SK-N-SH (cell line): ENCODE data around the gene ZFAND6. TPM values are rescaled to one million over a fixed set of nuclear protein-coding genes. Genes with fewer than 3 reads are reported as not detected.

ENCODE experiments used
- CTCF ChIA-PET: fragments of 300-600, 350-600 bp; formaldehyde crosslinking; extraction: SDS; loops from one replicate; lab custom pipeline; 2021; lab: Yijun Ruan, JAX
- POLR2A ChIA-PET: fragments of 350-600 bp; sonication (Branson Sonifier 250); formaldehyde crosslinking; extraction: SDS; loops from one replicate; lab custom pipeline; 2020; ENCODE audit warnings: antibody characterized with exemption, inconsistent platforms; lab: Yijun Ruan, JAX
- DNase-seq: peaks from one replicate; pipeline ENCODE4 v3.0.0; 2012
- H2AFZ ChIP-seq: fragments of 200-600 bp; sonication (generic); 2 replicates; pipeline ENCODE4 v1.8.1; 2016; ENCODE audit warnings: antibody characterized with exemption, mild to moderate bottlenecking, low read depth
- H3F3A ChIP-seq: fragments of 200-600 bp; sonication (generic); replicated peaks from 2 replicates; pipeline ENCODE3; 2016; ENCODE audit warnings: antibody characterized with exemption, mild to moderate bottlenecking; ENCODE audit not compliant: insufficient read depth
- H3K27ac ChIP-seq, 2 experiments: fragments of 200-500 bp in 1 of 2; fragments of 200-600 bp in 1 of 2; sonication (Bioruptor generic) in 1 of 2; sonication (generic), shearing (Covaris generic) in 1 of 2; 2 replicates each; pipeline versions ENCODE4 v1.5.1 to v1.6.1; 2014 to 2016; ENCODE audit warnings: low read depth in 2 of 2, inconsistent platforms in 1 of 2, low read length in 1 of 2, mild to moderate bottlenecking in 1 of 2, mixed read lengths in 1 of 2
- H3K27me3 ChIP-seq: fragments of 200-600 bp; sonication (generic), shearing (Covaris generic); 2 replicates; pipeline ENCODE4 v1.6.1; 2016; ENCODE audit warnings: mixed run types; ENCODE audit not compliant: insufficient read depth
- H3K36me3 ChIP-seq, 2 experiments: fragments of 200-500 bp in 1 of 2; fragments of 200-600 bp in 1 of 2; sonication (Bioruptor generic) in 1 of 2; sonication (generic) in 1 of 2; replicated peaks in 1 of 2; 2 replicates each; pipeline versions ENCODE3 to v1.5.1; 2014 to 2016; ENCODE audit warnings: low read length in 1 of 2, mild to moderate bottlenecking in 1 of 2; ENCODE audit not compliant: insufficient read depth in 2 of 2, control insufficient read depth in 1 of 2
- H3K4me1 ChIP-seq, 2 experiments: fragments of 200-500 bp in 1 of 2; fragments of 200-600 bp in 1 of 2; sonication (Bioruptor generic) in 1 of 2; sonication (generic), shearing (Covaris generic) in 1 of 2; 2 replicates each; pipeline versions ENCODE4 v1.5.1 to v1.6.1; 2014 to 2016; ENCODE audit warnings: low read depth in 1 of 2, low read length in 1 of 2, mixed run types in 1 of 2; ENCODE audit not compliant: insufficient read depth in 2 of 2, control insufficient read depth in 1 of 2
- H3K4me2 ChIP-seq: fragments of 200-600 bp; sonication (generic), shearing (Covaris generic); 2 replicates; pipeline ENCODE4 v1.6.1; 2017; ENCODE audit warnings: mixed run types
- H3K4me3 ChIP-seq, 2 experiments: fragments of 200-500 bp in 1 of 2; fragments of 200-600 bp in 1 of 2; sonication (Bioruptor generic) in 1 of 2; sonication (generic), shearing (Covaris generic) in 1 of 2; 2 replicates each; pipeline versions ENCODE4 v1.5.1 to v1.8.1; 2014 to 2016; ENCODE audit warnings: low read depth in 2 of 2, inconsistent platforms in 1 of 2, low read length in 1 of 2, mild to moderate bottlenecking in 1 of 2, mixed read lengths in 1 of 2, moderate library complexity in 1 of 2
- H3K79me2 ChIP-seq: fragments of 200-600 bp; sonication (generic); 2 replicates; pipeline ENCODE4 v1.8.1; 2017; ENCODE audit warnings: mild to moderate bottlenecking; ENCODE audit not compliant: insufficient read depth
- H3K9ac ChIP-seq: fragments of 200-600 bp; sonication (generic); 2 replicates; pipeline ENCODE4 v1.6.1; 2017; ENCODE audit warnings: mixed run types
- H3K9me2 ChIP-seq: fragments of 200-600 bp; sonication (generic); 2 replicates; pipeline ENCODE4 v1.6.1; 2017; ENCODE audit warnings: mixed run types
- H3K9me3 ChIP-seq: fragments of 200-600 bp; sonication (generic); 2 replicates; pipeline ENCODE4 v1.6.1; 2017; ENCODE audit warnings: mixed run types, mild to moderate bottlenecking, moderate library complexity
- H4K20me1 ChIP-seq: fragments of 200-600 bp; sonication (generic); 2 replicates; pipeline ENCODE4 v1.6.1; 2017; ENCODE audit warnings: mild to moderate bottlenecking, mixed run types; ENCODE audit not compliant: insufficient read depth
- REST ChIP-seq: IDR thresholded peaks from 2 replicates; pipeline ENCODE4 v1.6.1; 2012; ENCODE audit warnings: mild to moderate bottlenecking, low read depth, low read length, moderate library complexity
- SIN3A ChIP-seq: IDR thresholded peaks from 2 replicates; pipeline ENCODE4 v1.6.1; 2012; ENCODE audit warnings: low read depth, mild to moderate bottlenecking, low read length, moderate library complexity, borderline replicate concordance
- WGBS: methylation state at CpG from one replicate; pipeline ENCODE4 v1.1.6; 2017; ENCODE audit warnings: low lambda C conversion rate; 5-methylcytosine and 5-hydroxymethylcytosine counted together
- polyA plus RNA-seq, 3 experiments: library from polyadenylated mRNA; depleted of rRNA; stranded (reverse); fragments of >200 nt; gene quantifications; 2 replicates each; pipeline ENCODE4 v1.2.3, GENCODE V29; 2012
- TF ChIP-seq, protein P1 (sequence below): IDR thresholded peaks from 2 replicates; pipeline ENCODE4 v1.4.0; 2012; ENCODE audit warnings: low read depth, borderline replicate concordance
- TF ChIP-seq, protein P2 (sequence below): IDR thresholded peaks from 2 replicates; pipeline ENCODE4; 2012

Gene ZFAND6
- polyA plus RNA-seq, 1 of the 3 experiments (the other 2 are of a cell fraction) = 90.1 TPM

DNA sequence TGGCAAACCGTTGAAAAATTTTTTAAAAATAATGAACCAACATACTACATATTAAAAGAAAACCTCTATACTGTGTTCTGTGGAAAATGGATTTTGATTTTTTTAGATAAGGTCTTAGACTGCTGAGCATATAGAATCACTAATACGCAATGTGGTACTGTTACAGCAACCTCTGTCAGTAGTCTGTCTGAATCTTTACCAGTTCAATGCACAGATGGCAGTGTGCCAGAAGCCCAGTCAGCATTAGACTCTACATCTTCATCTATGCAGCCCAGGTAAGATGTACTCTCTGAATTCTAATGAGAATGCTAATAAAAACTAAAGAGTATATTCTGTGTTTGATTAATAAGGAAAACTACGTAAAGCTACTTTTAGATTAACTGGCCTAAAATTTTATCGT lies 62.1 kb downstream of the ZFAND6 start:
- Histone ChIP-seq H3K27ac (no peak overlapping the region), H3F3A (no peaks in the 10 kb centered on the region)

More for the DNA sequence above, 62.1 kb downstream of the ZFAND6 start:
- Histone ChIP-seq H3K27me3 (no peaks in the 10 kb centered on the region), H3K9ac (no peak overlapping the region), H3K9me2 (no peaks in the 10 kb centered on the region), H3K79me2 (peaks cover 25% of the 10 kb centered on the region), H2AFZ (no peak overlapping the region), H3K9me3 (no peaks in the 10 kb centered on the region), H3K36me3 (peaks cover 41% of the 10 kb centered on the region in 2 experiments), H3K4me3 (no peak overlapping the region), H4K20me1 (peaks cover 5% of the 10 kb centered on the region), H3K4me2 (no peak overlapping the region), H3K4me1 (no peaks in the 10 kb centered on the region; a peak in 1 of 4 replicates)
- ChIA-PET POLR2A (no interaction called here), CTCF (no interaction called here)
- DNase-seq = peak; percentile 9
- TF ChIP-seq, protein P1, sequence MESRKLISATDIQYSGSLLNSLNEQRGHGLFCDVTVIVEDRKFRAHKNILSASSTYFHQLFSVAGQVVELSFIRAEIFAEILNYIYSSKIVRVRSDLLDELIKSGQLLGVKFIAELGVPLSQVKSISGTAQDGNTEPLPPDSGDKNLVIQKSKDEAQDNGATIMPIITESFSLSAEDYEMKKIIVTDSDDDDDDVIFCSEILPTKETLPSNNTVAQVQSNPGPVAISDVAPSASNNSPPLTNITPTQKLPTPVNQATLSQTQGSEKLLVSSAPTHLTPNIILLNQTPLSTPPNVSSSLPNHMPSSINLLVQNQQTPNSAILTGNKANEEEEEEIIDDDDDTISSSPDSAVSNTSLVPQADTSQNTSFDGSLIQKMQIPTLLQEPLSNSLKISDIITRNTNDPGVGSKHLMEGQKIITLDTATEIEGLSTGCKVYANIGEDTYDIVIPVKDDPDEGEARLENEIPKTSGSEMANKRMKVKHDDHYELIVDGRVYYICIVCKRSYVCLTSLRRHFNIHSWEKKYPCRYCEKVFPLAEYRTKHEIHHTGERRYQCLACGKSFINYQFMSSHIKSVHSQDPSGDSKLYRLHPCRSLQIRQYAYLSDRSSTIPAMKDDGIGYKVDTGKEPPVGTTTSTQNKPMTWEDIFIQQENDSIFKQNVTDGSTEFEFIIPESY = no peak
- TF ChIP-seq REST (no peak), SIN3A (no peak)
- TF ChIP-seq, protein P2, sequence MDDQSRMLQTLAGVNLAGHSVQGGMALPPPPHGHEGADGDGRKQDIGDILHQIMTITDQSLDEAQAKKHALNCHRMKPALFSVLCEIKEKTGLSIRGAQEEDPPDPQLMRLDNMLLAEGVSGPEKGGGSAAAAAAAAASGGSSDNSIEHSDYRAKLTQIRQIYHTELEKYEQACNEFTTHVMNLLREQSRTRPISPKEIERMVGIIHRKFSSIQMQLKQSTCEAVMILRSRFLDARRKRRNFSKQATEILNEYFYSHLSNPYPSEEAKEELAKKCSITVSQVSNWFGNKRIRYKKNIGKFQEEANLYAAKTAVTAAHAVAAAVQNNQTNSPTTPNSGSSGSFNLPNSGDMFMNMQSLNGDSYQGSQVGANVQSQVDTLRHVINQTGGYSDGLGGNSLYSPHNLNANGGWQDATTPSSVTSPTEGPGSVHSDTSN = no peak
- 87% methylated on average over 4 of the region's 4 CpGs for WGBS
